Breast epithelium (tissue), 4 donors: ENCODE results near the gene IFTAP. TPM values are rescaled to one million over a fixed set of nuclear protein-coding genes. Genes with fewer than 3 reads are reported as not detected.
A peak's percentile ranks its signal among the peaks of the same experiment; 100 is the strongest.
"Not testable (repeated sequence)": the region's sequence is repeated elsewhere in the genome, so short reads cannot be mapped to it uniquely, and the experiment has no call there.

ENCODE experiments used
- DNase-seq, 2 donors: peaks; one replicate each; pipeline ENCODE4 v3.0.0-alpha.2; 2019; ENCODE audit warnings: low spot score in 2 of 2
- H3K27ac ChIP-seq, 2 donors: fragments of 200-600 bp; sonication (generic) in 1 of 2; one replicate each; pipeline ENCODE4 v1.5.1; 2016 to 2019; ENCODE audit warnings: mild to moderate bottlenecking in 1 of 2
- H3K27me3 ChIP-seq, 2 donors: fragments of 200-600 bp; sonication (generic) in 1 of 2; one replicate each; pipeline versions ENCODE4 v1.5.1 to v1.6.0; 2017 to 2019; ENCODE audit warnings: control low read depth in 1 of 2, mild to moderate bottlenecking in 1 of 2
- H3K36me3 ChIP-seq: fragments of 200-600 bp; one replicate; pipeline ENCODE4 v1.5.1; 2019
- H3K4me1 ChIP-seq, 2 donors: fragments of 200-600 bp; sonication (generic); one replicate each; pipeline ENCODE4 v1.5.1; 2016 to 2019; ENCODE audit warnings: control low read depth in 1 of 2
- H3K4me3 ChIP-seq, 3 donors: fragments of 200-600 bp; sonication (generic); 1 replicate in 2 of 3; 2 replicates in 1 of 3; pipeline ENCODE4 v1.5.1; 2016 to 2019; ENCODE audit warnings: mild to moderate bottlenecking in 3 of 3, moderate library complexity in 2 of 3
- H3K9me3 ChIP-seq, 2 donors: fragments of 200-600 bp; sonication (generic) in 1 of 2; one replicate each; pipeline ENCODE4 v1.5.1; 2016 to 2019; ENCODE audit warnings: control low read depth in 1 of 2
- CTCF ChIP-seq, 3 donors: fragments of 450-650 bp; IDR thresholded peaks; one replicate each; pipeline ENCODE4 v1.5.1; 2016 to 2017; ENCODE audit warnings: antibody characterized with exemption in 3 of 3, mild to moderate bottlenecking in 3 of 3, moderate library complexity in 3 of 3
- POLR2A ChIP-seq: fragments of 450-650 bp; IDR thresholded peaks from one replicate; pipeline ENCODE4 v1.6.1; 2016; ENCODE audit warnings: antibody characterized with exemption, mild to moderate bottlenecking, moderate library complexity
- POLR2AphosphoS5 ChIP-seq, 3 donors: sonication (generic); formaldehyde crosslinking; IDR thresholded peaks; one replicate each; pipeline ENCODE4 v1.6.1; 2017; ENCODE audit warnings: antibody characterized with exemption in 3 of 3
- intact Hi-C: fragments of 100-400 bp; cut with DNase I; formaldehyde crosslinking; loops from one replicate; pipeline ENCODE4 v1.15.1; 2023; ENCODE audit warnings: low total_unique reads
- total RNA-seq, 3 donors: library from RNA; depleted of rRNA; stranded (reverse); fragments of >200 nt; gene quantifications; one replicate each; pipeline ENCODE4 v1.1.0, GENCODE V29; 2016

The IFTAP gene
- total RNA-seq, 3 donors from 2014 or later: 14.7 to 26.6 (median 25.3) TPM

DNA sequence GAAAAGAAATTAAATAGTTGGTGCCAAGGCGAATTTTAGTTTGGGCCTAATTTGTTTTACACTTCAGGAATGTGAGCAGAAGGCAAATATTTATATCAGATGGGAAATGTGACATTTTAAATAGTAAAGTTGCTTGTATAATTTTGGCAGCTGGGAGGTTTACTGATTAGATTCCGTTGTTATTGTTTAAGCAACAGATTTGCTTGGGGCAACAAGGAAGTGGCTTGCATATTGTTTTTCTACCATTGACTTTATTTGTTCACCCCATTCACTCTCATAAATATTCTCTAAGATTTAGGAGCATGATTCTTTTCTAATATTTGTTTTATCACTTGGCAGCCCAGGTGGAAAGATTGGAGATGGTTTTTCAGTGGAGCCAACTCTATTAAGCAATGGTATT lies 44.3 kb downstream of the IFTAP start:
- intact Hi-C loops: no loop called here
- H3K36me3 ChIP-seq: no peaks in the 10 kb centered on the region
- no peak for DNase-seq
- TF ChIP-seq POLR2A (no peak), CTCF (IDR thresholded peaks at IDR 0.05) (no peak), POLR2AphosphoS5 (IDR thresholded peaks at IDR 0.05) (no peak)
- no peak overlapping the region for H3K27ac ChIP-seq
- no peaks in the 10 kb centered on the region for H3K27me3 ChIP-seq
- H3K4me1 ChIP-seq: no peaks in the 10 kb centered on the region
- no peaks in the 10 kb centered on the region for H3K9me3 ChIP-seq
- no peak overlapping the region for H3K4me3 ChIP-seq

DNA sequence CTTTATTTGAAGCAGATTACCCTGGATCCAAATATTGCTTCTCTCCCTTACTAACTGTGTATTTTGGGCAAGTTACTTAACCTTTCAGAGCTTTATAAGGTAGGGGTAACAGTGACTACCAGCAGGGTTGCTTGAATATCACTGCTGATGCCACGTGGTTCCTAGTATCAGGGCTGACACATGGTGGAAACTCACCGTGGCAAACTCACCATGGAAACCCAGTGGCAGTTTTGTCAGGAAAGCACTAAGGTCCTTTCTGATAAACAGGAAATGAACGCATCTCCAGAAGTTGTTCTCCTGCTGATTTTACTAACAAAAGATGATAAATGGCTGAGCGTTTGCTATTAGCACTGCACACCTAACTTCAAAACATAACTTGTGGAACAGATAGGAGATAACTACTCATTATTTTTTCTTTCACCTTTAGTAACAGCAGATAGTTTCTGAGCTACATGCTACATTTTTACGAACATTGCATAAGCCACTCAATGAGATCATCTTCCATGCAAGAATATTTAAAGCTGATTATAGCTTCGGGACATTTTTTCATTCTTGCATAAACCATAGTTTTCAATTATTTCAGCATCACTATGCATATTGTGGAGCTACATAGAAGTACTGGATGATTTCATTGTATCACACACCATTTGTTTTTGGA lies 63.4 kb downstream of the IFTAP start:
- no peaks in the 10 kb centered on the region for H3K9me3 ChIP-seq
- DNase-seq: no peak
- no peaks in the 10 kb centered on the region for H3K36me3 ChIP-seq
- TF ChIP-seq POLR2AphosphoS5 (IDR thresholded peaks at IDR 0.05): no peak
- no peaks in the 10 kb centered on the region for H3K27me3 ChIP-seq
- no peak overlapping the region for H3K27ac ChIP-seq
- no peaks in the 10 kb centered on the region for H3K4me1 ChIP-seq
- intact Hi-C loops: no loop called here
- H3K4me3 ChIP-seq: no peak overlapping the region

GRCh38 chr11:36661359-36661758 lies 67.1 kb downstream of the IFTAP start:
- H3K4me1 ChIP-seq, H3K36me3 ChIP-seq, H3K4me3 ChIP-seq, DNase-seq, H3K9me3 ChIP-seq, H3K27ac ChIP-seq, H3K27me3 ChIP-seq: not testable (repeated sequence)
- intact Hi-C loops: loop anchor here (5.0 kb wide), 1 partner anchor 594 kb away; no protein-coding TSS in a partner anchor

GRCh38 chr11:36672815-36673450 lies 78.6 kb downstream of the IFTAP start:
- no peak overlapping the region for H3K27ac ChIP-seq

DNA sequence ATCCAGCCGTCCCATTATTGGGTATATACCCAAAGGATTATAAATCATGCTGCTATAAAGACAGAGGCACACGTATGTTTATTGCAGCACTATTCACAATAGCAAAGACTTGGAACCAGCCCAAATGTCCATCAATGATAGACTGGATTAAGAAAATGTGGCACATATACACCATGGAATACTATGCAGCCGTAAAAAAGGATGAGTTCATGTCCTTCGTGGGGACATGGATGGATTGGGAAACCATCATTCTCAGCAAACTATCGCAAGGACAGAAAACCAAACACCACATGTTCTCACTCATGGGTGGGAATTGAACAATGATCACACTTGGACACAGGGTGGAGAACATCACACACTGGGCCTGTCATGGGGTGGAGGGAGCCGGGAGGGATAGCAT lies 85.2 kb downstream of the IFTAP start:
- H3K27me3 ChIP-seq, H3K4me3 ChIP-seq, H3K9me3 ChIP-seq, H3K4me1 ChIP-seq, intact Hi-C loops, H3K27ac ChIP-seq, DNase-seq, H3K36me3 ChIP-seq: not testable (repeated sequence)

More at GRCh38 chr11:36672815-36673450, 78.6 kb downstream of the IFTAP start:
- H3K9me3 ChIP-seq: no peaks in the 10 kb centered on the region
- TF ChIP-seq POLR2AphosphoS5 (IDR thresholded peaks at IDR 0.05) (no peak), CTCF (IDR thresholded peaks at IDR 0.05) (peak; percentile 58 to 69 (median 61)), POLR2A (no peak)
- H3K36me3 ChIP-seq: no peaks in the 10 kb centered on the region
- DNase-seq: no peak
- intact Hi-C loops: no loop called here
- no peak overlapping the region for H3K4me3 ChIP-seq
- H3K4me1 ChIP-seq: no peaks in the 10 kb centered on the region
- no peaks in the 10 kb centered on the region for H3K27me3 ChIP-seq

DNA sequence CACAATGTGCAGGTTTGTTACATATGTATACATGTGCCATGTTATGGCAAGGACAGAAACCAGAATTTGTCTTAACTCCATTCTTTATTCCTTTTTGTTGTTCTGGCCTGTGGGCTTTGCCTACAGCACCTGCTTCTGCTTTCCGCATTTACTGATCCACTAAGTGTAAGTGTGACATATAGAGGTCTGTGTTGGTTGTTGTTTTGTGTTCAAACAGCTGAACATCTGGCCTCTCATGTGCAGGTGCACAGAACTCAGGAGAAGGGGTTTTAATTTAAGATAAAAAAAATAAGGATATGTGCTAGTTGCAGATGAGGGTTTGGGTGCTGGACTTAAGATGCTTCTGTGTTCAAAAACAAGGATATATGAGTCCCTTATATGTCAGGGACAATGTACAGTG lies 89.5 kb downstream of the IFTAP start:
- Histone ChIP-seq H3K27me3 (peaks cover 0 to 8% of the 10 kb centered on the region in 2 donors), H3K27ac (no peak overlapping the region), H3K9me3 (peaks cover 0 to 3% of the 10 kb centered on the region in 2 donors), H3K4me3 (no peak overlapping the region), H3K4me1 (no peaks in the 10 kb centered on the region), H3K36me3 (no peaks in the 10 kb centered on the region)
- intact Hi-C loops: no loop called here
- no peak for DNase-seq
- TF ChIP-seq POLR2AphosphoS5 (IDR thresholded peaks at IDR 0.05): no peak
- no peak for TF ChIP-seq CTCF (IDR thresholded peaks at IDR 0.05)
